K562 (cell line): ENCODE measurements around the gene PPCDC. TPM values are rescaled to one million over a fixed set of nuclear protein-coding genes. Genes with fewer than 3 reads are reported as not detected.

Experiments used
- CBX2 ChIP-seq: fragments of 200-600 bp; sonication (generic); IDR thresholded peaks from one replicate; pipeline ENCODE4 v1.6.1; 2012; ENCODE audit warnings: mild to moderate bottlenecking, low read length, inconsistent platforms; ENCODE audit not compliant: insufficient read depth, poor library complexity, severe bottlenecking
- ELF1 ChIP-seq: fragments of 200-800 bp; sonication (Bioruptor generic); IDR thresholded peaks from 2 replicates; pipeline ENCODE4 v1.6.1; 2016; ENCODE audit warnings: missing genetic modification characterization, missing compliant biosample characterization
- EP300 ChIP-seq: IDR thresholded peaks from 2 replicates; pipeline ENCODE4 v1.6.1; 2012; ENCODE audit warnings: low read length, improper control_type of control experiment
- FOXA3 ChIP-seq, 2 experiments: fragments of 450-650 bp in 1 of 2; sonication (generic) in 1 of 2; formaldehyde crosslinking; IDR thresholded peaks in 1 of 2; conservative IDR thresholded peaks in 1 of 2; 2 replicates each; pipeline versions ENCODE4 v1.4.0 to v1.8.0; 2020 to 2022; ENCODE audit warnings: mild to moderate bottlenecking in 2 of 2, missing genetic modification reagents in 1 of 2
- FOXJ2 ChIP-seq: fragments of 200-800 bp; sonication (Bioruptor generic); IDR thresholded peaks from 2 replicates; pipeline ENCODE4 v1.6.1; 2016; ENCODE audit warnings: missing genetic modification characterization, missing compliant biosample characterization
- HDAC1 ChIP-seq, 2 experiments: fragments of 450-650 bp; IDR thresholded peaks; 2 replicates each; pipeline ENCODE4 v1.6.1; 2016 to 2017; ENCODE audit warnings: inconsistent platforms in 1 of 2, mild to moderate bottlenecking in 1 of 2, moderate library complexity in 1 of 2
- HOXB6 ChIP-seq: fragments of 250-450 bp; sonication (Bioruptor Pico); IDR thresholded peaks from 2 replicates; pipeline ENCODE4 v1.5.1; 2022; ENCODE audit warnings: mild to moderate bottlenecking, borderline replicate concordance
- HSF4 ChIP-seq: fragments of 250-450 bp; sonication (Bioruptor Pico); IDR thresholded peaks from 2 replicates; pipeline ENCODE4 v2.1.2; 2022; ENCODE audit warnings: mild to moderate bottlenecking, moderate library complexity, borderline replicate concordance
- JUNB ChIP-seq: fragments of 450-650 bp; formaldehyde crosslinking; conservative IDR thresholded peaks from 2 replicates; pipeline ENCODE4 v1.4.0; 2020; ENCODE audit warnings: mild to moderate bottlenecking
- NFE2 ChIP-seq: IDR thresholded peaks from 2 replicates; pipeline ENCODE4 v1.6.1; 2014; ENCODE audit warnings: antibody characterized with exemption, low read depth
- PHB ChIP-seq: fragments of 250-450 bp; sonication (Bioruptor Pico); IDR thresholded peaks from 2 replicates; pipeline ENCODE4 v1.5.0; 2021
- POLR2B ChIP-seq: fragments of 450-650 bp; IDR thresholded peaks from 2 replicates; pipeline ENCODE4 v1.6.1; 2018; ENCODE audit warnings: low read depth; ENCODE audit not compliant: partially characterized antibody
- SMAD1 ChIP-seq: fragments of 150-350 bp; IDR thresholded peaks from 2 replicates; pipeline ENCODE4 v1.6.1; 2014; ENCODE audit warnings: low read length, low read depth; ENCODE audit not compliant: partially characterized antibody
- SRF ChIP-seq, 2 experiments: fragments of 250-450, 450-650 bp in 1 of 2; sonication (Bioruptor Pico) in 1 of 2; sonication (generic) in 1 of 2; formaldehyde crosslinking; IDR thresholded peaks; 2 replicates each; pipeline versions ENCODE4 v1.5.0 to v1.5.1; 2020 to 2022; ENCODE audit warnings: mild to moderate bottlenecking in 1 of 2, missing genetic modification reagents in 1 of 2
- TRIM24 ChIP-seq, 2 experiments: fragments of 450-650 bp; IDR thresholded peaks; 2 replicates each; pipeline ENCODE4 v1.6.1; 2016
- ZBED1 ChIP-seq: IDR thresholded peaks from 2 replicates; pipeline ENCODE4 v1.6.1; 2014
- ZFX ChIP-seq: sonication (generic); formaldehyde crosslinking; IDR thresholded peaks from 2 replicates; pipeline ENCODE4 v1.8.0; 2022; ENCODE audit warnings: mild to moderate bottlenecking, missing genetic modification reagents, moderate library complexity
- ZNF197 ChIP-seq: fragments of 200-800 bp; sonication (Bioruptor generic); IDR thresholded peaks from 2 replicates; pipeline ENCODE4 v1.6.1; 2016; ENCODE audit warnings: low read depth, missing genetic modification characterization, missing compliant biosample characterization
- ZNF586 ChIP-seq: fragments of 450-650 bp; formaldehyde crosslinking; conservative IDR thresholded peaks from 2 replicates; pipeline ENCODE4 v1.4.0; 2020; ENCODE audit warnings: mild to moderate bottlenecking, moderate library complexity
- polyA plus RNA-seq, 8 experiments: library from polyadenylated mRNA; depleted of rRNA in 4 of 8; stranded (reverse) in 5 of 8; unstranded in 3 of 8; fragments of >200 nt; fragmentation: Nextera tagmentation in 2 of 8; fragmentation: Illumina TruSeq in 1 of 8; extraction: Ambion mirVana in 2 of 8; extraction: Trizol in 1 of 8; gene quantifications; 2 replicates each; pipeline versions ENCODE4 v1.2.1 to v1.2.3, GENCODE V29; 2011 to 2014; ENCODE audit warnings: inconsistent platforms in 1 of 8, missing spikeins in 1 of 8
- total RNA-seq, 7 experiments: library from RNA; depleted of rRNA in 6 of 7; stranded (reverse); fragments of >200 nt in 6 of 7; fragmentation: Illumina TruSeq in 2 of 7; extraction: Trizol in 2 of 7; gene quantifications; 2 replicates each; pipeline versions ENCODE4 v1.2.1 to v1.2.3, GENCODE V29; 2011 to 2021; ENCODE audit warnings: low replicate concordance in 1 of 7
- TF ChIP-seq, protein P1 (sequence below): fragments of 200-400 bp; formaldehyde crosslinking; IDR thresholded peaks from 2 replicates; pipeline ENCODE4 v1.6.1; 2017; ENCODE audit warnings: mild to moderate bottlenecking, low read depth, low read length, moderate library complexity
- TF ChIP-seq, protein P2 (sequence below): fragments of 250-450 bp; sonication (Bioruptor Pico); IDR thresholded peaks from 2 replicates; pipeline ENCODE4 v1.4.0; 2020; ENCODE audit warnings: mild to moderate bottlenecking, moderate library complexity
- TF ChIP-seq, protein P3 (sequence below): fragments of 450-650 bp; IDR thresholded peaks from 2 replicates; pipeline ENCODE4 v1.6.1; 2017; ENCODE audit warnings: mild to moderate bottlenecking, moderate library complexity

PPCDC gene
- total and polyA plus RNA-seq, 9 of the 15 experiments (the other 6 are each of a cell fraction or from before 2014, with no cell fraction given), result 10.9 to 53.6 (median 16.7) TPM

DNA sequence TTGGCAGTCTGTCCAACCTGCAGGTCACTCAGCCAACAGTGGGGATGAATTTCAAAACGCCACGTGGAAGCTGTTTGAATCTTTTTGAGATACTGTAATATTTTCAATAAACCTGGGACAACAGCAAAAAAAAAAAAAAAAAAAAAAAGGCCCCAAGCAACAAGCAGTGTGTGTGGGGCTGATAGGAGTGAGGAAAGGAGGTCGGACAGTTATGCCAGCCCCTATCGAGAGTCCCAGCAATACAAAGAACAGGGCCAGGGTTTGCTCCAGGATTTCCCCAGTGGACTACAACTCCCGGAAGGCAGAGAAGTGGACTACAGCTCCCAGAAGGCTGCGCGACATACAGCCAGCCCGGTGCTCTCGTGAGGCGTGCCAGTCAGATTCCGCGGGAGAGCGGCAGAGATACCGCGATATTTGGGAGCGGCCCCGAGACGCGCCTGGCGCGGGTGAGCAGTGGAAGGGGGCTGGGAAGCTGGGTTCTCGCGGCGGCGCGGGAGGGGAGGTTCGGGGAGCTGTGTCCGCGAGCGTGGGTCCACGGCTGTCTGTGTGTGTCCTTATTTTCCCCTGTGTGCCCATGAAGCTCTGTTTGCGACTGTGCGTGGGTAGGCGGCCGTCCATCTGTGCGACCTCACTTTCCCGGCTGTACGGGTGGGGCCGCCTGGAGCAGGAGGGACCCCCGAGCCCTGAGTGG is at the start of gene PPCDC (continued):
- TF ChIP-seq SMAD1 (peak; percentile 35), CBX2 (no peak), HDAC1 (IDR thresholded peaks at IDR 0.05) (peak in 1 of 2 experiments; percentile 80; a peak in 2 of 4 replicates), TRIM24 (IDR thresholded peaks at IDR 0.05) (no peak), JUNB (CRISPR knock-in tag) (no peak), FOXJ2 (tag) (peak; percentile 25; the same call in 1 of the 2 replicates), HOXB6 (CRISPR knock-in tag) (no peak), POLR2B (peak; percentile 98), SRF (CRISPR knock-in tag; IDR thresholded peaks at IDR 0.05) (peak in 1 of 2 experiments; percentile 36; a peak in 1 of 4 replicates), HSF4 (no peak), ZFX (CRISPR knock-in tag) (peak; percentile 75), ZBED1 (0 out of 2 replicates have a peak, but pooled peaks have one; percentile 28), PHB (0 out of 2 replicates have a peak, but pooled peaks have one; percentile 44), NFE2 (no peak), ELF1 (peak; percentile 73; the same call in 1 of the 2 replicates), ZNF197 (CRISPR knock-in tag) (0 out of 2 replicates have a peak, but pooled peaks have one; percentile 65), FOXA3 (CRISPR knock-in tag; conservative IDR thresholded peaks at IDR 0.05 in 1 of 2, IDR thresholded peaks at IDR 0.05 in 1 of 2) (no peak), ZNF586 (CRISPR knock-in tag) (no peak), EP300 (peak; percentile 57)
- TF ChIP-seq, protein P1, sequence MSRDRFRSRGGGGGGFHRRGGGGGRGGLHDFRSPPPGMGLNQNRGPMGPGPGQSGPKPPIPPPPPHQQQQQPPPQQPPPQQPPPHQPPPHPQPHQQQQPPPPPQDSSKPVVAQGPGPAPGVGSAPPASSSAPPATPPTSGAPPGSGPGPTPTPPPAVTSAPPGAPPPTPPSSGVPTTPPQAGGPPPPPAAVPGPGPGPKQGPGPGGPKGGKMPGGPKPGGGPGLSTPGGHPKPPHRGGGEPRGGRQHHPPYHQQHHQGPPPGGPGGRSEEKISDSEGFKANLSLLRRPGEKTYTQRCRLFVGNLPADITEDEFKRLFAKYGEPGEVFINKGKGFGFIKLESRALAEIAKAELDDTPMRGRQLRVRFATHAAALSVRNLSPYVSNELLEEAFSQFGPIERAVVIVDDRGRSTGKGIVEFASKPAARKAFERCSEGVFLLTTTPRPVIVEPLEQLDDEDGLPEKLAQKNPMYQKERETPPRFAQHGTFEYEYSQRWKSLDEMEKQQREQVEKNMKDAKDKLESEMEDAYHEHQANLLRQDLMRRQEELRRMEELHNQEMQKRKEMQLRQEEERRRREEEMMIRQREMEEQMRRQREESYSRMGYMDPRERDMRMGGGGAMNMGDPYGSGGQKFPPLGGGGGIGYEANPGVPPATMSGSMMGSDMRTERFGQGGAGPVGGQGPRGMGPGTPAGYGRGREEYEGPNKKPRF, result no peak
- TF ChIP-seq, protein P2, sequence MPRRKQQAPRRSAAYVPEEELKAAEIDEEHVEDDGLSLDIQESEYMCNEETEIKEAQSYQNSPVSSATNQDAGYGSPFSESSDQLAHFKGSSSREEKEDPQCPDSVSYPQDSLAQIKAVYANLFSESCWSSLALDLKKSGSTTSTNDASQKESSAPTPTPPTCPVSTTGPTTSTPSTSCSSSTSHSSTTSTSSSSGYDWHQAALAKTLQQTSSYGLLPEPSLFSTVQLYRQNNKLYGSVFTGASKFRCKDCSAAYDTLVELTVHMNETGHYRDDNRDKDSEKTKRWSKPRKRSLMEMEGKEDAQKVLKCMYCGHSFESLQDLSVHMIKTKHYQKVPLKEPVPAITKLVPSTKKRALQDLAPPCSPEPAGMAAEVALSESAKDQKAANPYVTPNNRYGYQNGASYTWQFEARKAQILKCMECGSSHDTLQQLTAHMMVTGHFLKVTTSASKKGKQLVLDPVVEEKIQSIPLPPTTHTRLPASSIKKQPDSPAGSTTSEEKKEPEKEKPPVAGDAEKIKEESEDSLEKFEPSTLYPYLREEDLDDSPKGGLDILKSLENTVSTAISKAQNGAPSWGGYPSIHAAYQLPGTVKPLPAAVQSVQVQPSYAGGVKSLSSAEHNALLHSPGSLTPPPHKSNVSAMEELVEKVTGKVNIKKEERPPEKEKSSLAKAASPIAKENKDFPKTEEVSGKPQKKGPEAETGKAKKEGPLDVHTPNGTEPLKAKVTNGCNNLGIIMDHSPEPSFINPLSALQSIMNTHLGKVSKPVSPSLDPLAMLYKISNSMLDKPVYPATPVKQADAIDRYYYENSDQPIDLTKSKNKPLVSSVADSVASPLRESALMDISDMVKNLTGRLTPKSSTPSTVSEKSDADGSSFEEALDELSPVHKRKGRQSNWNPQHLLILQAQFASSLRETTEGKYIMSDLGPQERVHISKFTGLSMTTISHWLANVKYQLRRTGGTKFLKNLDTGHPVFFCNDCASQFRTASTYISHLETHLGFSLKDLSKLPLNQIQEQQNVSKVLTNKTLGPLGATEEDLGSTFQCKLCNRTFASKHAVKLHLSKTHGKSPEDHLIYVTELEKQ, result no peak
- TF ChIP-seq, protein P3, sequence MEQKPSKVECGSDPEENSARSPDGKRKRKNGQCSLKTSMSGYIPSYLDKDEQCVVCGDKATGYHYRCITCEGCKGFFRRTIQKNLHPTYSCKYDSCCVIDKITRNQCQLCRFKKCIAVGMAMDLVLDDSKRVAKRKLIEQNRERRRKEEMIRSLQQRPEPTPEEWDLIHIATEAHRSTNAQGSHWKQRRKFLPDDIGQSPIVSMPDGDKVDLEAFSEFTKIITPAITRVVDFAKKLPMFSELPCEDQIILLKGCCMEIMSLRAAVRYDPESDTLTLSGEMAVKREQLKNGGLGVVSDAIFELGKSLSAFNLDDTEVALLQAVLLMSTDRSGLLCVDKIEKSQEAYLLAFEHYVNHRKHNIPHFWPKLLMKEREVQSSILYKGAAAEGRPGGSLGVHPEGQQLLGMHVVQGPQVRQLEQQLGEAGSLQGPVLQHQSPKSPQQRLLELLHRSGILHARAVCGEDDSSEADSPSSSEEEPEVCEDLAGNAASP, result no peak
